HG02938 (cell line): ENCODE measurements around the gene DRAXIN.
"Not testable (repeated sequence)": the region's sequence is repeated elsewhere in the genome, so short reads cannot be mapped to it uniquely, and the experiment has no call there.

Source experiments
- ATAC-seq: cut with Tn5 transposase; IDR thresholded peaks from one replicate; pipeline ENCODE4 v1.9.1; 2021; ENCODE audit warnings: mild to moderate bottlenecking, moderate library complexity; ENCODE audit not compliant: unreplicated experiment

Gene DRAXIN

GRCh38 chr1:11691302-11691914 is at the start of gene DRAXIN:
Gene DRAXIN, plus strand, starts transcription at chr1:11691710. Its CDS starts 14,549 bp downstream, at chr1:11706259.
- no peak for ATAC-seq

GRCh38 chr1:11641776-11642305 is 49.7 kb upstream of the DRAXIN start:
- no peak for ATAC-seq

GRCh38 chr1:11642418-11643017 is 49.0 kb upstream of the DRAXIN start:
- ATAC-seq = not testable (repeated sequence)

- no peak for ATAC-seq
These were observed 47.7 kb upstream of the DRAXIN start for GRCh38 chr1:11643782-11644181.

GRCh38 chr1:11645270-11645669 is 46.2 kb upstream of the DRAXIN start:
- ATAC-seq = no peak

- ATAC-seq = no peak
These were observed 45.7 kb upstream of the DRAXIN start for GRCh38 chr1:11645670-11646265.

GRCh38 chr1:11646317-11646716 is 45.2 kb upstream of the DRAXIN start:
- no peak for ATAC-seq

GRCh38 chr1:11647333-11647732 is 44.2 kb upstream of the DRAXIN start:
- ATAC-seq = no peak

GRCh38 chr1:11648039-11648438 is 43.5 kb upstream of the DRAXIN start:
- no peak for ATAC-seq

- no peak for ATAC-seq
These were observed 42.8 kb upstream of the DRAXIN start for GRCh38 chr1:11648732-11649158.

GRCh38 chr1:11649237-11649623 is 42.3 kb upstream of the DRAXIN start:
- no peak for ATAC-seq

- no peak for ATAC-seq
These were observed 41.7 kb upstream of the DRAXIN start for GRCh38 chr1:11649624-11650330.

- no peak for ATAC-seq
These were observed 41.0 kb upstream of the DRAXIN start for GRCh38 chr1:11650331-11650991.

GRCh38 chr1:11651017-11651416 is 40.5 kb upstream of the DRAXIN start:
- no peak for ATAC-seq

- ATAC-seq = no peak
These were observed 39.2 kb upstream of the DRAXIN start for GRCh38 chr1:11652203-11652780.

- ATAC-seq = no peak
These were observed 38.2 kb upstream of the DRAXIN start for GRCh38 chr1:11653101-11653860.

- ATAC-seq = no peak
These were observed 37.7 kb upstream of the DRAXIN start for GRCh38 chr1:11653861-11654136.

GRCh38 chr1:11654137-11654938 is 37.2 kb upstream of the DRAXIN start, which contains the start of the genes FBXO2 and FBXO44:
Gene FBXO2, minus strand, starts transcription at chr1:11654429. Its CDS starts 89 bp downstream, at chr1:11654340.
Gene FBXO44, plus strand, starts transcription at chr1:11654877. Its CDS starts 959 bp downstream, at chr1:11655836.
- ATAC-seq = no peak
